Measurements from ENCODE around the gene PANX2. TPM values are rescaled to one million over a fixed set of nuclear protein-coding genes. Genes with fewer than 3 reads are reported as not detected.

Gene PANX2
- total and polyA plus RNA-seq, 2 of the 4 experiments (the other 2 are of a cell fraction), result 0.18 to 1.7 TPM

GRCh38 chr22:50123119-50123518 is 47.4 kb upstream of the PANX2 start:
- H2BK5ac ChIP-seq (ENCODE audit: low read depth, low read length, poor library complexity, severe bottlenecking), result no peak overlapping the region
- no peak overlapping the region for H4K5ac ChIP-seq (ENCODE audit: low read depth, low read length)
- H2AK5ac ChIP-seq (ENCODE audit: low read depth, low read length), result no peak overlapping the region
- H2BK20ac ChIP-seq (ENCODE audit: low read depth, low read length), result no peak overlapping the region
- H4K20me1 ChIP-seq (ENCODE audit: insufficient read depth, low read length), result no peaks in the 10 kb centered on the region
- TF ChIP-seq POLR2A (IDR thresholded peaks at IDR 0.05; ENCODE audit: low read depth, low read length) (no peak), MXI1 (IDR thresholded peaks at IDR 0.05; ENCODE audit: borderline replicate concordance, low read depth, low read length) (no peak), RAD21 (IDR thresholded peaks at IDR 0.05; ENCODE audit: low read length) (no peak), USF2 (IDR thresholded peaks at IDR 0.05; ENCODE audit: low read depth, low read length) (no peak), FOS (IDR thresholded peaks at IDR 0.05; ENCODE audit: low read depth, low read length) (no peak), BHLHE40 (IDR thresholded peaks at IDR 0.05; ENCODE audit: low read depth, low read length) (no peak), CHD1 (IDR thresholded peaks at IDR 0.05; ENCODE audit: low read depth, low read length) (no peak), NFE2L2 (IDR thresholded peaks at IDR 0.05; ENCODE audit: low read depth, low read length) (no peak), RFX5 (IDR thresholded peaks at IDR 0.05; ENCODE audit: low read depth, low read length) (no peak), SMC3 (IDR thresholded peaks at IDR 0.05; ENCODE audit: low read depth, low read length) (no peak), MAZ (IDR thresholded peaks at IDR 0.05; ENCODE audit: borderline replicate concordance, low read depth, low read length) (no peak)
- H2AFZ ChIP-seq (replicated peaks; ENCODE audit: low read length, poor library complexity), result no peak overlapping the region
- POLR2A ChIA-PET (ENCODE audit: unreplicated experiment), result no interaction called here
- 0 out of 4 replicates have a peak, but pooled peaks cover 0 to 2% of the 10 kb centered on the region in 2 experiments for H3K79me1 ChIP-seq (ENCODE audit: low read depth in 1 of 2, low read length in 2 of 2)
- H3K4me3 ChIP-seq (ENCODE audit: insufficient read depth, low read depth, low read length), result no peak overlapping the region
- no peak overlapping the region for H3K4me2 ChIP-seq (ENCODE audit: low read depth, low read length)
- no peak for DNase-seq
- no CpG with 5 or more reads among the region's 4 CpGs for WGBS, 2 experiments (ENCODE audit: extremely low coverage in 2 of 2, insufficient read length in 1 of 2)
- no peak overlapping the region for H2BK120ac ChIP-seq (ENCODE audit: low read depth, low read length)
- H3K27me3 ChIP-seq (ENCODE audit: control insufficient read depth, insufficient read depth, low read length), result no peaks in the 10 kb centered on the region
- dilution Hi-C loops (cut with HindIII; ENCODE audit: low sequenced_read_pairs, unreplicated experiment) (no loop called here), in situ Hi-C loops (cut with MboI; ENCODE audit: low sequenced_read_pairs) (no loop called here), intact Hi-C loops (cut with micrococcal nuclease) (no loop called here)
- H4K8ac ChIP-seq (ENCODE audit: low read depth in 2 of 2, low read length in 2 of 2), result no peak overlapping the region
- H3K36me3 ChIP-seq (ENCODE audit: control insufficient read depth, insufficient read depth, low read length), result peaks cover 21% of the 10 kb centered on the region
- peaks cover 5% of the 10 kb centered on the region for H3K9me1 ChIP-seq (ENCODE audit: insufficient read depth, low read length)
- peaks cover 11% of the 10 kb centered on the region for H3K4me1 ChIP-seq (ENCODE audit: control insufficient read depth, insufficient read depth, low read length)
- no peak overlapping the region for H3K4ac ChIP-seq (ENCODE audit: low read depth, low read length)
- H3K18ac ChIP-seq (ENCODE audit: low read depth, low read length), result no peak overlapping the region
- no peak overlapping the region for H4K91ac ChIP-seq (ENCODE audit: insufficient read depth, low read depth, low read length)
- no peak overlapping the region for H2AK9ac ChIP-seq (replicated peaks; ENCODE audit: low read depth, low read length, poor library complexity)
- BruUV-seq (replicated peaks), result no TSS peak
- H2BK15ac ChIP-seq (ENCODE audit: low read depth, low read length), result no peak overlapping the region
- H3K9me3 ChIP-seq (ENCODE audit: control insufficient read depth, insufficient read depth, low read length), result peaks cover 6% of the 10 kb centered on the region
- H3K27ac ChIP-seq (ENCODE audit: insufficient read depth, low read length), result no peak overlapping the region
- no peak overlapping the region for H3K56ac ChIP-seq (ENCODE audit: extremely low read depth, insufficient read depth, low read length)
- no peak overlapping the region for H3K9ac ChIP-seq (ENCODE audit: low read depth, low read length)
- H3K14ac ChIP-seq (replicated peaks; ENCODE audit: low read depth, low read length), result no peak overlapping the region
- CTCF ChIA-PET, result interaction anchor here (0.8 kb wide), 1 partner anchor 16 kb away, joined by 3 read pairs; no protein-coding TSS in a partner anchor
- no peak overlapping the region for H3K23ac ChIP-seq (ENCODE audit: low read depth, low read length)
- no peak for ATAC-seq (ENCODE audit: low read depth)

Measured in IMR-90 (cell line).